H1 (cell line): Measurements from ENCODE around the gene FLNA.

Experiments used
- BRCA1 ChIP-seq: IDR thresholded peaks from 2 replicates; pipeline ENCODE4 v1.6.1; 2012; ENCODE audit warnings: low read depth, low read length, improper control_type of control experiment
- JUN ChIP-seq: IDR thresholded peaks from 2 replicates; pipeline ENCODE4 v1.6.1; 2011; ENCODE audit warnings: low read depth, mild to moderate bottlenecking, improper control_type of control experiment, low read length
- NANOG ChIP-seq: IDR thresholded peaks from 2 replicates; pipeline ENCODE4 v1.6.1; 2011; ENCODE audit warnings: low read length, low read depth, mild to moderate bottlenecking, inconsistent platforms; ENCODE audit not compliant: insufficient read depth, poor library complexity, severe bottlenecking
- RFX5 ChIP-seq: IDR thresholded peaks from 2 replicates; pipeline ENCODE4 v1.6.1; 2011; ENCODE audit warnings: low read depth, low read length, improper control_type of control experiment, borderline replicate concordance
- TF ChIP-seq, protein P1 (sequence below), 3 experiments: IDR thresholded peaks; 1 replicate in 2 of 3; 2 replicates in 1 of 3; pipeline versions ENCODE4 v1.5.1 to v1.6.1; 2011; ENCODE audit warnings: low read length in 3 of 3, mild to moderate bottlenecking in 3 of 3, inconsistent platforms in 2 of 3, low read depth in 1 of 3, moderate library complexity in 1 of 3; ENCODE audit not compliant: insufficient read depth in 1 of 3; ENCODE audit errors: control extremely low read depth in 1 of 3
- TF ChIP-seq, protein P2 (sequence below): IDR thresholded peaks from 2 replicates; pipeline ENCODE4 v1.6.1; 2012; ENCODE audit warnings: low read length, inconsistent platforms

DNA sequence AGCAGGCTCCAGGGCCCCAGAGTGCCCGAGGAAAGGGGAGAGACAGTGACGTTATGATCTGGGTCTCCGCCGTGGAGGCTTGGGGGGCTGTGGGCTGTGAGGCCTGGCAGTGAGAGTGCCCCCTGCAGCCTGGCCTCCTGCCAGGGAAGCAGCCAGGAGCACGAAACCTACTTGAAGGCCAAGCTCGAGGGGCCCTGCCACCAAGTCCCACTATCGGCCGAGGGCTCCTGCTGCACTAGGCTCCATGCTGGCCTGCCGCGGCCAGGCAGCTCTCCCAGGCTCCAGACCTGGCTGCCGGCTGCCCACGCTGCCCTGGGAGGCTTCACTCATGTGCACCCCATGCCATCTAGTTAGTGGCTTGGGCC lies 18.7 kb downstream of the FLNA start:
- no peak for TF ChIP-seq NANOG
- TF ChIP-seq, protein P1, sequence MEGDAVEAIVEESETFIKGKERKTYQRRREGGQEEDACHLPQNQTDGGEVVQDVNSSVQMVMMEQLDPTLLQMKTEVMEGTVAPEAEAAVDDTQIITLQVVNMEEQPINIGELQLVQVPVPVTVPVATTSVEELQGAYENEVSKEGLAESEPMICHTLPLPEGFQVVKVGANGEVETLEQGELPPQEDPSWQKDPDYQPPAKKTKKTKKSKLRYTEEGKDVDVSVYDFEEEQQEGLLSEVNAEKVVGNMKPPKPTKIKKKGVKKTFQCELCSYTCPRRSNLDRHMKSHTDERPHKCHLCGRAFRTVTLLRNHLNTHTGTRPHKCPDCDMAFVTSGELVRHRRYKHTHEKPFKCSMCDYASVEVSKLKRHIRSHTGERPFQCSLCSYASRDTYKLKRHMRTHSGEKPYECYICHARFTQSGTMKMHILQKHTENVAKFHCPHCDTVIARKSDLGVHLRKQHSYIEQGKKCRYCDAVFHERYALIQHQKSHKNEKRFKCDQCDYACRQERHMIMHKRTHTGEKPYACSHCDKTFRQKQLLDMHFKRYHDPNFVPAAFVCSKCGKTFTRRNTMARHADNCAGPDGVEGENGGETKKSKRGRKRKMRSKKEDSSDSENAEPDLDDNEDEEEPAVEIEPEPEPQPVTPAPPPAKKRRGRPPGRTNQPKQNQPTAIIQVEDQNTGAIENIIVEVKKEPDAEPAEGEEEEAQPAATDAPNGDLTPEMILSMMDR (IDR thresholded peaks at IDR 0.05; ENCODE audit: control extremely low read depth in 1 of 3, insufficient read depth in 1 of 3, low read depth in 1 of 3, low read length in 3 of 3) = no peak
- no peak for TF ChIP-seq RFX5
- no peak for TF ChIP-seq BRCA1
- no peak for TF ChIP-seq JUN
- TF ChIP-seq, protein P2, sequence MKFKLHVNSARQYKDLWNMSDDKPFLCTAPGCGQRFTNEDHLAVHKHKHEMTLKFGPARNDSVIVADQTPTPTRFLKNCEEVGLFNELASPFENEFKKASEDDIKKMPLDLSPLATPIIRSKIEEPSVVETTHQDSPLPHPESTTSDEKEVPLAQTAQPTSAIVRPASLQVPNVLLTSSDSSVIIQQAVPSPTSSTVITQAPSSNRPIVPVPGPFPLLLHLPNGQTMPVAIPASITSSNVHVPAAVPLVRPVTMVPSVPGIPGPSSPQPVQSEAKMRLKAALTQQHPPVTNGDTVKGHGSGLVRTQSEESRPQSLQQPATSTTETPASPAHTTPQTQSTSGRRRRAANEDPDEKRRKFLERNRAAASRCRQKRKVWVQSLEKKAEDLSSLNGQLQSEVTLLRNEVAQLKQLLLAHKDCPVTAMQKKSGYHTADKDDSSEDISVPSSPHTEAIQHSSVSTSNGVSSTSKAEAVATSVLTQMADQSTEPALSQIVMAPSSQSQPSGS = no peak
